Loucy (cell line): Measurements from ENCODE around the gene ENPP1.

Source experiments
- H2AFZ ChIP-seq: fragments of 200-600 bp; sonication (generic); 2 replicates; pipeline ENCODE4 v1.6.0; 2016; ENCODE audit warnings: antibody characterized with exemption, mild to moderate bottlenecking, low read length, moderate library complexity
- H3F3A ChIP-seq: fragments of 200-600 bp; 2 replicates; pipeline ENCODE4 v1.6.0; 2016; ENCODE audit warnings: antibody characterized with exemption, low read depth, mild to moderate bottlenecking
- H3K27me3 ChIP-seq: fragments of 200-600 bp; sonication (generic); 2 replicates; pipeline ENCODE4 v1.6.1; 2014; ENCODE audit warnings: low read length, mild to moderate bottlenecking; ENCODE audit not compliant: insufficient read depth, poor library complexity, severe bottlenecking
- H3K36me3 ChIP-seq: fragments of 200-600 bp; sonication (generic); 2 replicates; pipeline ENCODE4 v1.6.1; 2016; ENCODE audit warnings: low read length; ENCODE audit not compliant: insufficient read depth
- H3K4me1 ChIP-seq: fragments of 200-600 bp; sonication (generic); 2 replicates; pipeline ENCODE4 v1.5.1; 2014; ENCODE audit warnings: low read length, mild to moderate bottlenecking; ENCODE audit not compliant: insufficient read depth, poor library complexity, severe bottlenecking
- H3K4me2 ChIP-seq: fragments of 200-600 bp; sonication (generic); 2 replicates; pipeline ENCODE4 v1.6.0; 2014; ENCODE audit warnings: antibody characterized with exemption, low read length, low read depth, mild to moderate bottlenecking; ENCODE audit not compliant: poor library complexity, severe bottlenecking
- H3K4me3 ChIP-seq: fragments of 200-600 bp; sonication (generic); 2 replicates; pipeline ENCODE4 v1.5.1; 2014; ENCODE audit warnings: low read length, mild to moderate bottlenecking, mixed read lengths; ENCODE audit not compliant: poor library complexity, severe bottlenecking
- H3K79me2 ChIP-seq: fragments of 200-600 bp; sonication (generic); 2 replicates; pipeline ENCODE4 v1.6.1; 2014; ENCODE audit warnings: low read length; ENCODE audit not compliant: insufficient read depth
- H3K9ac ChIP-seq: fragments of 200-600 bp; sonication (generic); 2 replicates; pipeline ENCODE4 v1.6.0; 2014; ENCODE audit warnings: mild to moderate bottlenecking, low read depth, low read length, moderate library complexity; ENCODE audit not compliant: poor library complexity, severe bottlenecking
- H3K9me2 ChIP-seq: fragments of 200-600 bp; sonication (generic); replicated peaks from 2 replicates; pipeline ENCODE4 v1.6.1; 2016; ENCODE audit warnings: low read depth, low read length, mixed read lengths
- H3K9me3 ChIP-seq: fragments of 200-600 bp; sonication (generic); 2 replicates; pipeline ENCODE4 v1.6.1; 2014; ENCODE audit warnings: mild to moderate bottlenecking, antibody characterized with exemption, low read length, low read depth; ENCODE audit not compliant: insufficient read depth
- H4K20me1 ChIP-seq: fragments of 200-600 bp; sonication (generic); 2 replicates; pipeline ENCODE4 v1.6.0; 2014; ENCODE audit warnings: antibody characterized with exemption, low read length, mild to moderate bottlenecking; ENCODE audit not compliant: insufficient read depth, poor library complexity, severe bottlenecking
- EZH2phosphoT487 ChIP-seq: fragments of 200-600 bp; IDR thresholded peaks from 2 replicates; pipeline ENCODE4 v1.6.1; 2018; ENCODE audit warnings: antibody characterized with exemption, mild to moderate bottlenecking, moderate library complexity, borderline replicate concordance
- TF ChIP-seq, protein P1 (sequence below): fragments of 200-600 bp; sonication (generic); conservative IDR thresholded peaks from 2 replicates; pipeline ENCODE4 v1.5.1; 2014; ENCODE audit warnings: mild to moderate bottlenecking, antibody characterized with exemption, low read length

The ENPP1 gene

DNA sequence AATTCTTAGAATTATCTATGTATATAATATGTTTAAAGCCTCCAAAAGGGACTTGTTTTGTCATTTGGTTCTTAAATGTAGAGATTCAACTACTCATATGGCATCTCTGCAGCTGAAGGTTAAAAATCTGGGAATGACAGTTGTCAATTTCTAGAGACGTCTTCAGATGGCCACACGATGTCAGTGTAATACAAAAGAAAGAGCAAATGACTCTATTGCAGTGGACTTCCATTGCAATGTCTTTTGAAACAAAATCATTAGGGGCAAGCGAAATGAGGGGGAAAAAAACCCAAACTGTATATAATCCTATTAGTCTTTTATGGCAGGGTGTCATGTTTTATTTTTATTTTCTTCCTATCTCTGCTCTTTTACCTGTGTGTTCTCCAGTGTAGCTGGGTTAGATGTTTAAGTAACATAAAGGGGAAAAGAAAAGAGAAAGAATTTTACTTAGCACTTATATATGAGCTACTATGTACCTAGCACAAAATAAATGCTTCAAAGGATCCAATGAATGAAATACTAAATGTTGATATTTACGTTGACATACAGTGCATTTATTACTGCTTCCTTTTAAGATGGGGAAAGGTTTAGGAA lies 117.2 kb downstream of the ENPP1 start:
- no peak overlapping the region for H3K4me3 ChIP-seq

DNA sequence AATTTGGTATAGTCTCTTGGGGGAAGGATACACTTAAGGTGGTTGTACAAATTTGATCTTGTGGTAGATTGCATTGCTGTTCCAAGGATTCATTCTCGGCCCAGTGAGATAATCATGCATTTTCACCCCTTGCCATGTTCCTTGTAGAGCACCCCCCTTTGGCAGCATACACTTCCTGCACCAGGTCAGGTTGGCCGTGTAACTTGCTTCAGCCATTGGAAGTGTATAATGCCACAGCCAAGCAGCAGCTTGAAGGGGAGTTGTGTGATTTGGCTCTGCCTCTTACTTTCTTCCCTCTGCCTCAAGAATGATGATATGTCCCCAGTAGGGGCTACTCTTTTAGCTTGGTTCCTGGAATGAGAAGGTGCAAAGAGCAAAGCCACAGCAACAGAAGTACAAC lies 121.4 kb downstream of the ENPP1 start:
- H3K4me2 ChIP-seq, result no peak overlapping the region
- no peak overlapping the region for H3K9ac ChIP-seq
- no peak overlapping the region for H2AFZ ChIP-seq
- no peaks in the 10 kb centered on the region for H3K9me2 ChIP-seq
- H3K9me3 ChIP-seq, result no peaks in the 10 kb centered on the region
- H3K79me2 ChIP-seq, result no peaks in the 10 kb centered on the region
- no peak overlapping the region for H3K4me3 ChIP-seq
- no peaks in the 10 kb centered on the region for H4K20me1 ChIP-seq
- no peaks in the 10 kb centered on the region for H3K27me3 ChIP-seq
- TF ChIP-seq, protein P1, sequence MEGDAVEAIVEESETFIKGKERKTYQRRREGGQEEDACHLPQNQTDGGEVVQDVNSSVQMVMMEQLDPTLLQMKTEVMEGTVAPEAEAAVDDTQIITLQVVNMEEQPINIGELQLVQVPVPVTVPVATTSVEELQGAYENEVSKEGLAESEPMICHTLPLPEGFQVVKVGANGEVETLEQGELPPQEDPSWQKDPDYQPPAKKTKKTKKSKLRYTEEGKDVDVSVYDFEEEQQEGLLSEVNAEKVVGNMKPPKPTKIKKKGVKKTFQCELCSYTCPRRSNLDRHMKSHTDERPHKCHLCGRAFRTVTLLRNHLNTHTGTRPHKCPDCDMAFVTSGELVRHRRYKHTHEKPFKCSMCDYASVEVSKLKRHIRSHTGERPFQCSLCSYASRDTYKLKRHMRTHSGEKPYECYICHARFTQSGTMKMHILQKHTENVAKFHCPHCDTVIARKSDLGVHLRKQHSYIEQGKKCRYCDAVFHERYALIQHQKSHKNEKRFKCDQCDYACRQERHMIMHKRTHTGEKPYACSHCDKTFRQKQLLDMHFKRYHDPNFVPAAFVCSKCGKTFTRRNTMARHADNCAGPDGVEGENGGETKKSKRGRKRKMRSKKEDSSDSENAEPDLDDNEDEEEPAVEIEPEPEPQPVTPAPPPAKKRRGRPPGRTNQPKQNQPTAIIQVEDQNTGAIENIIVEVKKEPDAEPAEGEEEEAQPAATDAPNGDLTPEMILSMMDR, result peak; percentile 64
- no peak for TF ChIP-seq EZH2phosphoT487
- H3F3A ChIP-seq, result no peaks in the 10 kb centered on the region
- no peaks in the 10 kb centered on the region for H3K4me1 ChIP-seq
- H3K36me3 ChIP-seq, result no peaks in the 10 kb centered on the region

More for the DNA sequence above, 117.2 kb downstream of the ENPP1 start:
- Histone ChIP-seq H3K9me2 (no peaks in the 10 kb centered on the region), H3K4me2 (peak overlapping the region; percentile 13), H3K27me3 (no peaks in the 10 kb centered on the region), H2AFZ (peak overlapping the region; percentile 6; the same call in 1 of the 2 replicates), H3K4me1 (no peaks in the 10 kb centered on the region), H3K36me3 (no peaks in the 10 kb centered on the region), H4K20me1 (no peaks in the 10 kb centered on the region), H3K9me3 (no peaks in the 10 kb centered on the region), H3K79me2 (no peaks in the 10 kb centered on the region), H3F3A (no peaks in the 10 kb centered on the region), H3K9ac (no peak overlapping the region)
- no peak for TF ChIP-seq EZH2phosphoT487
- TF ChIP-seq, protein P1, result peak; percentile 84

DNA sequence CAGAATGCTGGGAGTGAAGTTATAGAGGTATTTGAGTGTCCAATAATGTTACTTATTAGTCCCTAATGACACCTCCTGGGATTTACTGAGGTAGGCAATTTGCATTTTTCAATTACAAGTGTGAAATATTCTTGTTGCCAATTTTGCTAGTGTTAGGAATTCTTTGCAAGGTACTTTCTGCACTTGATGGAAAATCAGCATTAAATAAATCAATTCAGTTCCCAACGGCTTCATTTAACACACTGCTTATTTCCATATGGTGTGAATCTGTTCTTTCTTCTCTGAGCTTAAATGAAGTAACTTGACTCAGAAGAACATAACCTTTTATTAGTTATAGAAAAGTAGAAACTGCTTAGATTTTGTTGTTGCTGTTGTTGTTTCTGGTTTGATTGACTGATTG lies 122.2 kb downstream of the ENPP1 start:
- Histone ChIP-seq H3K9me3 (no peaks in the 10 kb centered on the region), H3K9ac (no peak overlapping the region)
- TF ChIP-seq EZH2phosphoT487, result no peak
- TF ChIP-seq, protein P1, result no peak

More for the DNA sequence above, 122.2 kb downstream of the ENPP1 start:
- no peak overlapping the region for H3K4me3 ChIP-seq
- H3K4me1 ChIP-seq, result no peaks in the 10 kb centered on the region
- H3K36me3 ChIP-seq, result no peaks in the 10 kb centered on the region
- H4K20me1 ChIP-seq, result no peaks in the 10 kb centered on the region
- no peaks in the 10 kb centered on the region for H3K27me3 ChIP-seq
- no peaks in the 10 kb centered on the region for H3K9me2 ChIP-seq
- no peak overlapping the region for H2AFZ ChIP-seq
- no peak overlapping the region for H3K4me2 ChIP-seq
- H3K79me2 ChIP-seq, result no peaks in the 10 kb centered on the region
- no peaks in the 10 kb centered on the region for H3F3A ChIP-seq
